Measurements from ENCODE around the gene SELENOF. TPM values are rescaled to one million over a fixed set of nuclear protein-coding genes. Genes with fewer than 3 reads are reported as not detected.

SELENOF gene
- total and polyA plus RNA-seq, 2 donors (not counting 1 experiment from before 2014, with no cell fraction given), result 207 to 351 TPM

DNA sequence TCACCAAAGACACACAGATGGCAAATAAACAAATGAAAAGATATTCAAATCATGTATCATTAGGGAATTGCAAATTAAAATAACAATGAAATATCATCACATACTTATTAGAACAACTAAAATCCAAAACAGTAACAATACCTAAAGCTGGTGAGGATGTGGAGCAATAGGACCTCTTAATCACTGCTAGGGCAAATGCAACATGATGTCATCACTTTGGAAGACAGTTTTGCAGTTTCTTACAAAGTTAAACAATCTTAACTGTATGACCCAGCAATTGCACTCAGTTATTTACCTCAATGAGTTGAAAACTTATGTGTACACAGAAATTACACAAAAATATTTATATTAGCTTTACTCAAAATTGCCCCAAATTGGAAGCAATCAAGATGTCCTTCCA is 47.3 kb downstream of the SELENOF start:
- DNase-seq (ENCODE audit: low read depth in 2 of 2), result peak; percentile 66 to 86
- H3K9ac ChIP-seq (ENCODE audit: insufficient read depth, low read length), result no peak overlapping the region
- H2AFZ ChIP-seq (ENCODE audit: low read length), result no peak overlapping the region
- H3K4me2 ChIP-seq (ENCODE audit: extremely low read depth, insufficient read depth, low read length), result no peak overlapping the region
- H3K27ac ChIP-seq (ENCODE audit: insufficient read depth, low read length), result no peak overlapping the region
- TF ChIP-seq, protein P1, sequence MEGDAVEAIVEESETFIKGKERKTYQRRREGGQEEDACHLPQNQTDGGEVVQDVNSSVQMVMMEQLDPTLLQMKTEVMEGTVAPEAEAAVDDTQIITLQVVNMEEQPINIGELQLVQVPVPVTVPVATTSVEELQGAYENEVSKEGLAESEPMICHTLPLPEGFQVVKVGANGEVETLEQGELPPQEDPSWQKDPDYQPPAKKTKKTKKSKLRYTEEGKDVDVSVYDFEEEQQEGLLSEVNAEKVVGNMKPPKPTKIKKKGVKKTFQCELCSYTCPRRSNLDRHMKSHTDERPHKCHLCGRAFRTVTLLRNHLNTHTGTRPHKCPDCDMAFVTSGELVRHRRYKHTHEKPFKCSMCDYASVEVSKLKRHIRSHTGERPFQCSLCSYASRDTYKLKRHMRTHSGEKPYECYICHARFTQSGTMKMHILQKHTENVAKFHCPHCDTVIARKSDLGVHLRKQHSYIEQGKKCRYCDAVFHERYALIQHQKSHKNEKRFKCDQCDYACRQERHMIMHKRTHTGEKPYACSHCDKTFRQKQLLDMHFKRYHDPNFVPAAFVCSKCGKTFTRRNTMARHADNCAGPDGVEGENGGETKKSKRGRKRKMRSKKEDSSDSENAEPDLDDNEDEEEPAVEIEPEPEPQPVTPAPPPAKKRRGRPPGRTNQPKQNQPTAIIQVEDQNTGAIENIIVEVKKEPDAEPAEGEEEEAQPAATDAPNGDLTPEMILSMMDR (conservative IDR thresholded peaks at IDR 0.05 in 1 of 2, IDR thresholded peaks at IDR 0.05 in 1 of 2; ENCODE audit: low read depth in 1 of 2, low read length in 2 of 2), result no peak
- TF ChIP-seq EZH2 (IDR thresholded peaks at IDR 0.05; ENCODE audit: low read length, missing control alignments), result no peak
- H3K9me3 ChIP-seq (ENCODE audit: control insufficient read depth, insufficient read depth, low read depth, low read length), result no peaks in the 10 kb centered on the region
- H3K27me3 ChIP-seq (ENCODE audit: control insufficient read depth, insufficient read depth, low read length), result no peaks in the 10 kb centered on the region
- H3K79me2 ChIP-seq (ENCODE audit: control insufficient read depth, insufficient read depth, low read length), result no peaks in the 10 kb centered on the region
- H3K36me3 ChIP-seq (ENCODE audit: control insufficient read depth, insufficient read depth, low read length), result no peaks in the 10 kb centered on the region
- H4K20me1 ChIP-seq (ENCODE audit: control insufficient read depth, extremely low read depth, insufficient read depth, low read length), result no peaks in the 10 kb centered on the region
- no peak overlapping the region for H3K4me3 ChIP-seq (replicated peaks in 1 of 4; ENCODE audit: control extremely low read depth in 1 of 4, insufficient read depth in 1 of 4, low read depth in 3 of 4, low read length in 4 of 4)
- no peaks in the 10 kb centered on the region for H3K4me1 ChIP-seq (ENCODE audit: control insufficient read depth, extremely low read depth, insufficient read depth, low read length)

DNA sequence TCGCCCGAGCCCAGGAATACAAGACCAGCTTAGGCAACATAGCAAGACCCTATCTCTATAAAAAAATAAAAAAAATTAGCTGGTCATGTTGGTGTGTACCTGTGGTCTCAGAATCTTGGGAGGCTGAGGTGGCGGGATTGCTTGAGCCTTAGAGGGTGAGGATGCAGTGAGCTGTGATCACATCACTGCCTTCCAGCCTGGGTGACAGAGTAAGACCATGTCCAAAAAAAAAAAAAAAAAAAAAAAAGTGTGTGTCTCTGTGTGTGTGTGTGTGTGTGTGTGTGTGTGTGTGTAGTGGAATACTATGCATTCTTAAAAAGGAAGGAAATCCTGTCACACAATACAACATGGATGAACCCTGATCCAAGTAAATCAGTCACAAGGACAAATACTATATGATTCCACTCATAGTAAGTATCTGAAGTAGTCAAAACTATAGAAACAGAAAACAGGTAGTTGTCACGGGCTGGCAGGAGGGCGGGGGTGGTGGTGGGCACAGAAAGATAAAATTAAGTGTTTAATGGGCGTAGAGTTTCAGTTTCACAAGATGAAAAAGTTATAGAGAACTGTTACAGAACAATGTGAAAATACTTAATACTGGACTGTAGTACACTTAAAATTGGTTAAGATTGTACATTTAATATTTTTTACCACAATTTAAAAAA is 47.8 kb downstream of the SELENOF start:
- Histone ChIP-seq H2AFZ (ENCODE audit: low read length) (no peak overlapping the region), H3K9ac (ENCODE audit: insufficient read depth, low read length) (no peak overlapping the region), H3K4me1 (ENCODE audit: control insufficient read depth, extremely low read depth, insufficient read depth, low read length) (no peaks in the 10 kb centered on the region), H3K27ac (ENCODE audit: insufficient read depth, low read length) (no peak overlapping the region), H3K27me3 (ENCODE audit: control insufficient read depth, insufficient read depth, low read length) (no peaks in the 10 kb centered on the region), H3K9me3 (ENCODE audit: control insufficient read depth, insufficient read depth, low read depth, low read length) (no peaks in the 10 kb centered on the region), H3K4me2 (ENCODE audit: extremely low read depth, insufficient read depth, low read length) (no peak overlapping the region), H4K20me1 (ENCODE audit: control insufficient read depth, extremely low read depth, insufficient read depth, low read length) (no peaks in the 10 kb centered on the region), H3K79me2 (ENCODE audit: control insufficient read depth, insufficient read depth, low read length) (no peaks in the 10 kb centered on the region), H3K4me3 (replicated peaks in 1 of 4; ENCODE audit: control extremely low read depth in 1 of 4, insufficient read depth in 1 of 4, low read depth in 3 of 4, low read length in 4 of 4) (no peak overlapping the region), H3K36me3 (ENCODE audit: control insufficient read depth, insufficient read depth, low read length) (no peaks in the 10 kb centered on the region)
- DNase-seq (ENCODE audit: low read depth in 2 of 2), result no peak
- TF ChIP-seq, protein P1 (conservative IDR thresholded peaks at IDR 0.05 in 1 of 2, IDR thresholded peaks at IDR 0.05 in 1 of 2; ENCODE audit: low read depth in 1 of 2, low read length in 2 of 2), result no peak
- no peak for TF ChIP-seq EZH2 (IDR thresholded peaks at IDR 0.05; ENCODE audit: low read length, missing control alignments)

DNA sequence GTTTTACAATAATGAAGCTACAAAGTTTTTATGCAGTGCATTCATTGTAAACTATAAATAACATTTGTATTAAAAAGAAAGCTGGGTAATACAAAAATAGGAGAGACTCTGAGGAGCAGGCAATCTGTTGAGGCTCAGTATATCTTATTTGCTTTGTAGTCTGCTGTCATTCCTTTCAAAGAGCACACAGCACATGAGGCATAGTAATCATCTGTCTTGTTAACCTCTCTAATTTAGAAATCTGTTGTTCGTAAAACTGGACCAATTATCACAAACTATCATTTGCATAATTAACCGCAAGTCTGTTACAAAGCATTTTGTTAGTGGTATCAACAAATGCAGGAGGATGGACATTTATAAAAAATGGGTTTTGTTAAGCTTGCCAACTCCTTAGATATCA is 51.0 kb downstream of the SELENOF start:
- Histone ChIP-seq H3K79me2 (ENCODE audit: control insufficient read depth, insufficient read depth, low read length) (no peaks in the 10 kb centered on the region), H3K36me3 (ENCODE audit: control insufficient read depth, insufficient read depth, low read length) (no peaks in the 10 kb centered on the region), H4K20me1 (ENCODE audit: control insufficient read depth, extremely low read depth, insufficient read depth, low read length) (no peaks in the 10 kb centered on the region), H3K9me3 (ENCODE audit: control insufficient read depth, insufficient read depth, low read depth, low read length) (no peaks in the 10 kb centered on the region), H3K4me1 (ENCODE audit: control insufficient read depth, extremely low read depth, insufficient read depth, low read length) (no peaks in the 10 kb centered on the region), H3K4me3 (replicated peaks in 1 of 4; ENCODE audit: control extremely low read depth in 1 of 4, insufficient read depth in 1 of 4, low read depth in 3 of 4, low read length in 4 of 4) (no peak overlapping the region), H2AFZ (ENCODE audit: low read length) (no peak overlapping the region), H3K27ac (ENCODE audit: insufficient read depth, low read length) (no peak overlapping the region), H3K27me3 (ENCODE audit: control insufficient read depth, insufficient read depth, low read length) (no peaks in the 10 kb centered on the region), H3K4me2 (ENCODE audit: extremely low read depth, insufficient read depth, low read length) (no peak overlapping the region), H3K9ac (ENCODE audit: insufficient read depth, low read length) (no peak overlapping the region)
- DNase-seq (ENCODE audit: low read depth in 2 of 2), result no peak
- TF ChIP-seq, protein P1 (conservative IDR thresholded peaks at IDR 0.05 in 1 of 2, IDR thresholded peaks at IDR 0.05 in 1 of 2; ENCODE audit: low read depth in 1 of 2, low read length in 2 of 2), result no peak
- no peak for TF ChIP-seq EZH2 (IDR thresholded peaks at IDR 0.05; ENCODE audit: low read length, missing control alignments)

Measured in fibroblast of lung (primary cell).